ENCODE measurements around the gene SPATA3.
"Not testable (repeated sequence)": the region's sequence is repeated elsewhere in the genome, so short reads cannot be mapped to it uniquely, and the experiment has no call there.

SPATA3 gene

DNA sequence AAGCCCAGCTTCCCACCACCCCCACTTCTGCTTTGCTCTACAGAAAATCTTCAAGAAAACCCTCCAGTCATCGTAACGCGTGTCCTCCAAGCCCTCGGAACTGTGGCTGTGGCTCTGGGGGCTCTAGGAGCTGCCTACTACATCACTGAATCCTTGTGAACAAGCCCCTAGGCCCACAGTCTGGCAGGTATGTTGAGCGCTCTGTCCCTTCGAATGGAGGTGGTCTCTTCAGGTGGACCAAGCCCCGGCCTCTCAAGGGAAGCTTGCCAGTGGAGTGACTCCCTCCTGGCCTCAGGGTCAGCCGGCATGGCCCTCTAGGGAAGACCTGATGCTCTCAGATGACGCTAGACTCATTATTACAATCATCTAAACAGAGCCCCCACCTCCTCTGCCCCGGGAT is 6.7 kb downstream of the SPATA3 start:
- H3K4me3 ChIP-seq (replicated peaks; ENCODE audit: low read depth, low read length): no peak overlapping the region
- TF ChIP-seq, protein P1, sequence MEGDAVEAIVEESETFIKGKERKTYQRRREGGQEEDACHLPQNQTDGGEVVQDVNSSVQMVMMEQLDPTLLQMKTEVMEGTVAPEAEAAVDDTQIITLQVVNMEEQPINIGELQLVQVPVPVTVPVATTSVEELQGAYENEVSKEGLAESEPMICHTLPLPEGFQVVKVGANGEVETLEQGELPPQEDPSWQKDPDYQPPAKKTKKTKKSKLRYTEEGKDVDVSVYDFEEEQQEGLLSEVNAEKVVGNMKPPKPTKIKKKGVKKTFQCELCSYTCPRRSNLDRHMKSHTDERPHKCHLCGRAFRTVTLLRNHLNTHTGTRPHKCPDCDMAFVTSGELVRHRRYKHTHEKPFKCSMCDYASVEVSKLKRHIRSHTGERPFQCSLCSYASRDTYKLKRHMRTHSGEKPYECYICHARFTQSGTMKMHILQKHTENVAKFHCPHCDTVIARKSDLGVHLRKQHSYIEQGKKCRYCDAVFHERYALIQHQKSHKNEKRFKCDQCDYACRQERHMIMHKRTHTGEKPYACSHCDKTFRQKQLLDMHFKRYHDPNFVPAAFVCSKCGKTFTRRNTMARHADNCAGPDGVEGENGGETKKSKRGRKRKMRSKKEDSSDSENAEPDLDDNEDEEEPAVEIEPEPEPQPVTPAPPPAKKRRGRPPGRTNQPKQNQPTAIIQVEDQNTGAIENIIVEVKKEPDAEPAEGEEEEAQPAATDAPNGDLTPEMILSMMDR (IDR thresholded peaks at IDR 0.05; ENCODE audit: low read length, missing control alignments): no peak
- DNase-seq (ENCODE audit: low read depth): no peak

DNA sequence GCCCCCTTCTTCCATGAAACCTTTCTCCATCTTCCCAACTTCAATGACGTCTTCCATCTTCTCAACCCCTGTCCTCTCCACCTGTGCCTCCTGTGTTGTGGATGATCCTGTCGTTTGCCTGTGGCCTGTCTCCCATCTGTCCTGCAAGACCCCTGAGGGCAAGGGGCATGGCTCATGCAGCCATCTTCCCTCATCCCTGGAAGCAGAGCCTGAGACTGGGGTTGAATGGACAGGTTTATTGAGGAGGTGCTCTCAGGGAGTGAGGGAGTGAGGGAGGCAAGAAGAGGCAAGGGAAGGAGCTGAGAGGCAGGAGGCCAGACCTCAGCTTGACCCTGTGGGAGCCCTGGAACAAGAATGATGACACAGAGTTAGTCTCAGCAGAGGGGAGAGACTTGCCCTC is 7.3 kb downstream of the SPATA3 start:
- no peak for DNase-seq (ENCODE audit: low read depth)
- TF ChIP-seq, protein P1 (IDR thresholded peaks at IDR 0.05; ENCODE audit: low read length, missing control alignments): no peak
- no peak overlapping the region for H3K4me3 ChIP-seq (replicated peaks; ENCODE audit: low read depth, low read length)

DNA sequence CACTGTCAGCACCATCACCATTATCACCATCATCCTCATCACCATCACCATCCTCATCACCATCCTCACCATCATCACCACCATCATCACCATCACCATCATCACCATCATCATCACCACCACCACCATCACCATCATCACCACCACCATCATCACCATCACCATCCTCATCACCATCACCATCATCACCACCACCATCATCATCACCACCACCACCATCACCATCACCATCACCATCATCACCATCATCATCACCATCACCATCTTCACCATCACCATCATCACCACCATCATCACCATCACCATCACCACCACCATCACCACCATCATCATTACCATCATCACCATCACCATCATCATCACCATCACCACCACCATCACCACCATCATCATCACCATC is 9.0 kb downstream of the SPATA3 start:
- not testable (repeated sequence) for H3K4me3 ChIP-seq (replicated peaks; ENCODE audit: low read depth, low read length); DNase-seq (ENCODE audit: low read depth)

DNA sequence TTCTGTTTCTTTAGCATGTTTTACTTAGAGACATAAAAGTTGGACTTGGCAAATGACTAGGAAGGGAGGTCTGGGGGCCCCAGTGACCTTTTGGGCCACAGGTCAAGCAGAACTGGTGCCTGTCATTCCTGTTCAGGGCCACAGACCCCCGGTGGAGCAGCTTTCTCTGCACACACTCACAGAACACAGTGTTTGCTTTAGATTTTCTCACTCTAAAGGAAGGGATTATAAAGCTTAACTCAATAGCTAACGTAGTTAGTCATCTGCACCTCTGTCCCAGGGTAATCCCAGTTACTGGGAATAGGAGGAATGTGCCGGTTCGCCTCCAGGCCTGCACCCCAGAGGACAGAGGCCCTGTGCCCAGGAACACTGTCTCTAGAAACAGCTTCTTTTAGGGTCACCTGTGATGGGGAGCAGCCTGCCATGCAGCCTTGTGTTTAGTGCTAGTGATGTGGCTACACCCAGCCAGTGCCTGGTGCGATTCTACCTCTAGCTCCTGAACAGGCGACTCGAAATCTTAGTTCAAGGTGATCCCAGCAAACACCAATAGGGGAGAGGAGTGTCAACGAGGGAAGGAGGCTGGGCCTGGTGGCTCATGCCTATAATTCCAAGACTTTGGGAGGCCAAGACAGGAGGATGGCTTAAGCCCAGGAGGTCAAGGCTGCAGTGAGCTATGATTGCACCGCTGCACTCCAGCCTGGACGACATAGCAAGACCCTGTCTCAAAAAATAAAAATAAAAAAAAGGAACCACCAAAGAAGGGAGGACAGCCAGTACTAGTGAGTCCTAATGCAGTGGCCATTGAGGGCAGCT is 11.6 kb downstream of the SPATA3 start:
- DNase-seq (ENCODE audit: low read depth): no peak
- H3K4me3 ChIP-seq (replicated peaks; ENCODE audit: low read depth, low read length): no peak overlapping the region
- TF ChIP-seq, protein P1 (IDR thresholded peaks at IDR 0.05; ENCODE audit: low read length, missing control alignments): no peak

DNA sequence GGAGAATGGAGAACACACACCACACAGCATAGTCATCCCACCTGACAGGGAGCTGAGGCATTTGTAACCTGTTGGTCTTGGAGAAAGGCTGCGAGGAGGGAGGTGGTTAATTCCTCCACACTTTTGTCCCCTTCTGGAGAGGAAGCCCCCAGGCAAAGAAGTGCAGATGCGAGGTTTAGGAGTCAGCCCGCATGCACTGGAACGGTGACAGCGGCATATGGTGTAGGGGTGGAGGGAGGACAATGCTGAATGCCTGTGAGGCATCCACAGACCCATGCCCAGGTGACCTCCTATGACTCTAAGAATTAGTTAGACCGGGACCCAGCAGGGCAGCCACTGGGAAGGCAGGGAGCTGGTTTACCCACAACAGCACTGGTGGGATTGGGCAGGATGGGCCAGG is 12.2 kb downstream of the SPATA3 start:
- TF ChIP-seq, protein P1 (IDR thresholded peaks at IDR 0.05; ENCODE audit: low read length, missing control alignments): no peak
- no peak overlapping the region for H3K4me3 ChIP-seq (replicated peaks; ENCODE audit: low read depth, low read length)
- no peak for DNase-seq (ENCODE audit: low read depth)

DNA sequence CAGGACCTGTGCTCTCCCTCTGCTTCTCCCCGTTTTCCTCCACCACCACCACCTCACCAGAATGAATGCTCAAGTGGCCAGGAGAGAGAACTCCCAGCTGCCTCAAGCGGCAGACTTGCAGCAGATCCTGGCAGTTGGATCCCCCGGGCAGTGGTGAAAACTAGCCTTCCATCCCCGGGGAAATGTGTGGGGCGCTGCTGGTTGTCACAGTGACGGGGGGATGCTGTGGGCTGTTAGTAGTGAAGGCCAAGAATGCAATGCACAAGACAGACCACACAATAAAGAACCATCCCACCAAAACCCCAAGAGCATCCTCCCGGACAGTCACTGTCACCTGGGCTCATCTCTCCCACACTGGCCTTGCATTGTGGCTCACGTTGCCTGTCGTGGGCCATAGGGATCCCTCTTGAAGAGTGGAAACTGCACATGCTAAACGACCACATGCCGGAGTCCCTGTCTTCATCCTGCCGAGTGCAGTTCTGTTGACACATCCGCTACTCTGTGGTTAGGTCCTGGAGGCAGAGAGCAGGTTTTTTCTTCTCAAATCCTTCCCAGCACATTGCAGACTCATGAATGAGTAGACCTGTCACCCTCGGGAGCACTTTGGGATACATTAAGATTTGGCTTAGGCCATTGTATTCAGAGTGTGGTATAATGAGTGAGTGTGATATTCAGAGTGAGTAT is 13.5 kb downstream of the SPATA3 start:
- DNase-seq (ENCODE audit: low read depth): no peak
- no peak overlapping the region for H3K4me3 ChIP-seq (replicated peaks; ENCODE audit: low read depth, low read length)
- TF ChIP-seq, protein P1 (IDR thresholded peaks at IDR 0.05; ENCODE audit: low read length, missing control alignments): no peak

DNA sequence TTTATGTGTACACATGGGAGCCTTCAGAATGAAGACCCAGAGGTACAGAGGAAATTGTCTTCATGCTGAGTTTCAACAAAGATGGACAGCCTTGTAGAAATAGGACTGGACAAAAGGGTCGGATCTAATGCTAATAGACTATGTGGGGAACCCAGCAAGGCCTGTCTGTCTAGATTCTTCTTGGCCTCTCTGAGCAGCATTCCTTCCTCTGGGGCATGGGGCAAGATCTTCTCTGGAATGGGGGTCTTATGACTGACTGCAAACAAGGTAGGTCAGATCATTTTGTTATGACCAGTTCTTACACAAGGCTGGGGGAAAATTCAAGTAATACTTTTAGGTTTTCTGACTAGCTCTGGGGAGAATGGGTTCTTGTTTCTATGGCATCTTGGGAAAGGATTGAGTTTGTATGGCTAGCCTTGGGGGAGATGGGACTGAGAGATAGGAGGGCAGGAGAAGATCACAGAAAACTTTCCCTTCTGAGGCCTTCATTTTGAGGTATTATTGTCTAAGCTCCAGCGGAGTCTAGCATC is 14.3 kb downstream of the SPATA3 start:
- TF ChIP-seq, protein P1 (IDR thresholded peaks at IDR 0.05; ENCODE audit: low read length, missing control alignments): no peak
- H3K4me3 ChIP-seq (replicated peaks; ENCODE audit: low read depth, low read length): no peak overlapping the region
- DNase-seq (ENCODE audit: low read depth): no peak
